Fibroblast of peridontal ligament (primary cell): ENCODE measurements around the gene FBXL19.

Experiments
- DNase-seq: peaks from one replicate; pipeline ENCODE4 v3.0.0-alpha.2; 2010; ENCODE audit errors: extremely low read depth

FBXL19 gene

GRCh38 chr16:30966033-30966619 lies 42.8 kb downstream of the FBXL19 start:
- DNase-seq = no peak

GRCh38 chr16:30967795-30968194 lies 44.4 kb downstream of the FBXL19 start:
- DNase-seq = peak; percentile 52

GRCh38 chr16:30969246-30969842 lies 46.0 kb downstream of the FBXL19 start:
- DNase-seq = no peak

GRCh38 chr16:30971298-30971697 lies 47.9 kb downstream of the FBXL19 start:
- DNase-seq = no peak

DNA sequence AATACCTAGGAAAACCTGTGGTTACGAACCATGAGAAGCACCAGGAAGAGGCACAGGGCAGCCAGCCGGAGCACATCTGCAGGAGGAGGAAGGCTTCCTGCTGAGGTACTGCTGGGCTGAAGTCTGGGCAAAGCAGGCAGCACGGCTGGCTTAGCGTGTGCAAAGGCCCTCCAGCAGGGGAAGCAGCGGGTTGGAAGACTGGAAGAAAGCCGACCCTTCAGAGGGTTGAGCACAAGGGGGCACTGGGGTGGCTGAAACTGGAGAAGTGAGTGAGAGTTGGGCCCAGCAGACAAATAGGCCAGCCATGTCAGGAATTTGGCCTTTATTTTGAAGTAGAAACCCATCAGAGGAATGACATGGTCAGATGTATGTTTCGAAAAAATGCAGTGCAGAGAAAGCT lies 49.5 kb downstream of the FBXL19 start:
- no peak for DNase-seq

DNA sequence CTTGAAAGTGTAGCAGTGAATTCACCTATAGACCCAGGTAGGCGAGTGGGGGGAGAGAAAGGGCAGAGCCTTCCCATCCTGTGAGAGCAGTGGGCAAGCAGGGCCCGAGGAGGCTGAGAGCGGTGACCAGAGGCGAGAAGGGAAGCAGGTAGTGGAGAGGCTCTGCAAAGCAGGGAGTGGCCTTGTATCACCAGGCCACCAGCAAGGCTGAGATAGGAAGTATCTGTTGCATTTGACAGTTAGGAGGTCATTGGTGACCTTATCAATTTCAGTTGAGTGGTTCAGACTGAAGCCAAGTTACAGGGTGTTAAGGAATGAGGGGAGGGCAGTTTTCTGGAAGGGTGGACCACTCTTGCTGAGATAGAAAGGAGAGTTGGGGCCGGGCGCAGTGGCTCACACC lies 51.0 kb downstream of the FBXL19 start:
- DNase-seq = no peak

DNA sequence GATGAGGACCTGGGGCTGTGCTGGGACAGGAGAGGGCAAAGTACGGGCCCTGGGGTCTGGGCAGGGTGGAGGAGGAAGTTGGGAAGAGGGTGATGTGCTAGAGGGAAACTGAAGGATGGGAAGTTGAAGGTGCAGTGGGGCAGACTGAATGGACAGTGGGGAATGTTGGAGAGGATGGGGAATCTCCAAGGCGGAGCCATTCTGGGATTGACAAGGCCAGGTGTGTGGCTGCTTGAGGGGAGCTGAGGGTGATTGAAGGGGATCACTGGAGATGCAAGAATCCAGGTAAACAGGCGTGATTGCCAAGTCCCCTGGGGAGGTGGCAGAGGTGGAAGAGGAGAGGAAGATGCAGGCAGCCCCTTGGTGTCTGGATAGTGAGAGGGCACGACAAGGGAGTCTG lies 53.1 kb downstream of the FBXL19 start:
- no peak for DNase-seq

- no peak for DNase-seq
These were observed 54.1 kb downstream of the FBXL19 start for GRCh38 chr16:30977502-30977901.

- DNase-seq = no peak
These were observed 56.0 kb downstream of the FBXL19 start for GRCh38 chr16:30979170-30980022.

DNA sequence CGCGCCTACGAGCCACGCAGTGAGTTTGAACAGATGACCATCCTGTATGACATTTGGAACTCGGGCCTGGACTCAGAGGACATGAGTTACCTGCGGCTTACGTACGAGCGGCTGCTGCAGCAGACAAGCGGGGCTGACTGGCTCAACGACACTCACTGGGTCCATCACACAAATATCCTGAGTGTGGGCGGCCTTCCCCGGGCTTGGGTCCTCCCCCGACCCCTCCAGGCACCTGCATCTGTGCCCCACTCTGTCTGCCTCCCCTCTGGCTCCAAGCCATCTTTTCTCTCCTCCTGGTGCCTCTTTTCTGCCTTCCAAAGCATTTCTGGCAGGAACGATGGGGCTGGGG lies 56.6 kb downstream of the FBXL19 start:
- no peak for DNase-seq

- DNase-seq = no peak
These were observed 57.1 kb downstream of the FBXL19 start for GRCh38 chr16:30980434-30980833.

DNA sequence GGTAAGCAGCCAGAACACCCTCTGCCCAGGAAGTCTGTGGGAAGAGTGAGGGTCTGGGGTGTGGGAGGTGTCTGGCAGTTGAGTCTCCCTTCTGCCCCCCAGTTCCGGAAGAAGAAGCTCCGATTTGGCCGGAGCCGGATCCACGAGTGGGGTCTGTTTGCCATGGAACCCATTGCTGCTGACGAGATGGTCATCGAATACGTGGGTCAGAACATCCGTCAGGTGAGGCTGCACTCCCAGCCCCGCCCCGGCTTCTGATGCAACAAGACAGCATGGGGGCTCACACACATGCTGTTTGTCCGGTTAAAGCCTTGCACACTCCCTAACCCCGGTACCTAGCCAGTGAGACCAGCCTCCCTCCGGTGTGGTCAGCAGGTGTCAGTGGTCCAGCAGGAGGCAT lies 57.6 kb downstream of the FBXL19 start:
- no peak for DNase-seq

GRCh38 chr16:30982548-30983288 lies 59.3 kb downstream of the FBXL19 start:
- peak; percentile 49 for DNase-seq

- no peak for DNase-seq
These were observed 60.0 kb downstream of the FBXL19 start for GRCh38 chr16:30983289-30983889.

GRCh38 chr16:30983898-30984610 lies 60.7 kb downstream of the FBXL19 start:
- no peak for DNase-seq

DNA sequence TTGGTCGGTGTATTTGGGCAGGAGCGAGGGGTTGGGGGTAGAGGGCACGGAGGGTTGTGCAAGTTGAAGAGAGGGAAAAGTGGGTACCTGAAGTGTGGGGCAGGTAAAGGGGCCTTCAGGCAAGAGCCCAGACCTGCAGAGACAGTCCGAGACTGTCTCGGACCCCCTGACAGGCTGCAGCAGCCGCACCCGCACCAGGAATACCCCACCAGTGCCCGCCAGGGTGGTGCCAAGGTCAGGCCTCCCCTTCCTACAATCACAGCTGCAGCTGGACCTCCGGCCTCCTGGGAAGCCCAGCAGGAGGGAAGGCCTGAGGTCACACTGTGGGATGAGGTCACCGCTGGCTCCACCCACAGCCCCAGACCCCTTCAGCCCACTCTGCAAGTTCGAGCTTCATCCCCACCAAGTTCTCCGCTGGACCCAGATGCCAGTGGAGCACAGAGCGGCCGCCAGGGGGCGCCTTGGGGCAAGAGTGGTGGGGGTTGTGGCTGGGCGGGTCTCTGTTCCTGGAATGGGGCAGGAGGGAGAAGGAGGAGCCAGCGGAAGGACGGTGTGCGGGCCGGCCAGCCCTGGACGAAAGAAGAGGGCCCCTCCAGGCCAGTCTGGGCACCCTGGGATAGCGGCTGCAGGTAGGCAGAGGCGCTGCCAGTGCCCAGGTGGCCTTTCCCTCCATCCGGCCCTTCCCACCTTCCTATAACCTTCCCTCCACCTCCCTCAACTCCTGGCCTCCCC lies 61.5 kb downstream of the FBXL19 start, which contains the start of gene HSD3B7:
HSD3B7 (plus strand) TSS at position 539 of the 732 bp plus-strand sequence. CDS start 452 bp downstream, outside the sequence.
- DNase-seq = peak; percentile 74

- DNase-seq = no peak
These were observed 62.2 kb downstream of the FBXL19 start for GRCh38 chr16:30985401-30986128.

DNA sequence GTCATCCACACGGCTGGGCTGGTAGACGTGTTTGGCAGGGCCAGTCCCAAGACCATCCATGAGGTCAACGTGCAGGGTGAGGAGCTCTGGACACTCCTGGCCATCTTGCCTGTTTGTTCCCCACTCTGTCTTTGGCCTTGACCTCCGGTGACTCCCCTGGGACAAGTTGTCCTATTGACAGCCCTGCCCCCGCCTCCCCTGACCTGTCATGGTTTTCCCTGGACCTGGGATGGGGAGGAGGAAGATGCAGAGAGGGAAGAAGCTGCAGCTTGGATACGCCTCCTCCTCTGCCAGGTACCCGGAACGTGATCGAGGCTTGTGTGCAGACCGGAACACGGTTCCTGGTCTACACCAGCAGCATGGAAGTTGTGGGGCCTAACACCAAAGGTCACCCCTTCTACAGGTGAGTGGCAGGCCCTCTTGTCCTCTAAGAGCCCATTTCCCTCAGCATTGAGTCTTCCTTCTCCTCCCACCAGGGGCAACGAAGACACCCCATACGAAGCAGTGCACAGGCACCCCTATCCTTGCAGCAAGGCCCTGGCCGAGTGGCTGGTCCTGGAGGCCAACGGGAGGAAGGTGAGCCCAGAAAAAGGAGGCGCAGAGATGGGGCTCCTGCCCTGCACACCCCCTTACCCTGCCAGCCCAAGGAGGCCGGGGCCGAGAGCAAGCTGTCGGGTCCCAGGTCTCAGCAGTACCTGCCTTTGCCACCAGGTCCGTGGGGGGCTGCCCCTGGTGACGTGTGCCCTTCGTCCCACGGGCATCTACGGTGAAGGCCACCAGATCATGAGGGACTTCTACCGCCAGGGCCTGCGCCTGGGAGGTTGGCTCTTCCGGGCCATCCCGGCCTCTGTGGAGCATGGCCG lies 63.0 kb downstream of the FBXL19 start:
- DNase-seq = no peak
